NCI-H2227 (cell line): ENCODE data around the gene SPATS2.

Experiments used
- DNase-seq: peaks from one replicate; lab custom pipeline; 2025; ENCODE audit not compliant: unreplicated experiment; lab: John Stamatoyannopoulos, UW

Gene SPATS2

GRCh38 chr12:49461221-49461620 lies 94.0 kb downstream of the SPATS2 start:
- no peak for DNase-seq

DNA sequence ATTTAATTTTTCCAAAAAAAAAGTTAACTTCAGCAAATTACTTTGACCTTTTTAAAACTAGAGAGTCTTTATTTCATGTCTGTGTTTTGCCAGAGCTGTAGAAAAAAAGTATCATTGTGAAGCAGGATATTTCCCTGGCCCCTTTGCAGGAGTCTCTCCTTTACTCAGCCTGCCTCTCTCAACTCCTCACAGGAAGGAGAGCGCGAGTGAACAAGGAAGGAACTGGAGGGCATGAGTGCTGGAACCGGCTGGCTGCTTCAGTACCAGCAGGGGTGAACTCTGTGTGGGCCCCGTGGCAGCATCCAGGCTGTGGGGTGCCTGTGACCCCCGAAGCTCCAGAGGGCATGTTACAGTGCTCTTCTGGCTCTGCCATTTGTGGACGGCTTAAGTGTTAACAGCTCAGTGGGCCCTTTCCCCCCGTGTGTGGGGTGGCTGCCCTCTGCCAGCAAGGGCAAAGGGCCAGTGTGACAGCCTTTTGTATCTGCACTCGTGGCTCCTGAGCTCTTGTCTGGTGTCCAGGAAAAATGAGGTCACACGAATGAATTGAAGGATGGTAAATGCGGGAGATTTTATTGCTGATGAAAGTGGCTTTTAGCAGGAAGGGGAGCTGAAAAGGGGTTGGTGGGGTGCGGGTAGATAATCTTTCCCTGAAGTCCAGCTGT lies 95.0 kb downstream of the SPATS2 start:
- DNase-seq, result no peak

GRCh38 chr12:49465132-49465531 lies 97.9 kb downstream of the SPATS2 start:
- DNase-seq, result no peak

- no peak for DNase-seq
Observed at GRCh38 chr12:49470986-49471385, 103.7 kb downstream of the SPATS2 start.

DNA sequence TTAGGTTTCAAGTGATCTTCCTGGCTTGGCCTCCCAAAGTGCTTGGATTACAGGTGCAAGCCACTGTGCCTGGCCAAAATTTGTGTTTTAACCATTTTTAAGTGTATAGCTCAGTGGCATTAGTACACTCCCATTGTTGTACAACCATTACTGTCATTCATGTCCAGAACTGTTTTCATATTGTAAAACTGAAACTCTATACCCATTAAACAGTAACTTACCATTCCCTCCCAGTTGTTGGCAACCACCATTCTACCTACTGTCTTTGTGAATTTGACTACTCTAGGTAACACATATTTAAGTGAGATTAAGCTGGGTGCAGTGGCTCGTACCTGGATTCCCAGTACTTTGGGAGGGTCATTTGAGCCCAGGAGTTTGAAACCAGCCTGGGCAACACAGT lies 104.3 kb downstream of the SPATS2 start:
- no peak for DNase-seq

DNA sequence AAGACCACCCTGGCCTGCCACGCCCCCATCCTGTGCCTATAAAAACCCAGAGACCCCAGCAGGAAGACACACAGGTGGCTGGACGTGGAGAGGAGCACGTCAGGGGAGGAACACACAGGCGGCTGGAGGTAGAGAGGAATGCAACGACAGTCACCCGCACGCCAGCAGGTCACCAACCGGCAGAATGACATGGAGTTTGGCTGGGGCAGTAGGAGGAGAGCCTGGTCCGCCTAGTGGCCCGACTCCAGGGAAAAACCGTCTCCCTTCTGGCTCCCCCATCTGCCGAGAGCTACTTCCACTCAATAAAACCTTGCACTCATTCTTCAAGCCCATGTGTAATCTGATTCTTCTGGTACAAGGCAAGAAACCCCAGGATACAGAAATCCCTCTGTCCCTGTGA lies 108.8 kb downstream of the SPATS2 start:
- DNase-seq, result no peak

DNA sequence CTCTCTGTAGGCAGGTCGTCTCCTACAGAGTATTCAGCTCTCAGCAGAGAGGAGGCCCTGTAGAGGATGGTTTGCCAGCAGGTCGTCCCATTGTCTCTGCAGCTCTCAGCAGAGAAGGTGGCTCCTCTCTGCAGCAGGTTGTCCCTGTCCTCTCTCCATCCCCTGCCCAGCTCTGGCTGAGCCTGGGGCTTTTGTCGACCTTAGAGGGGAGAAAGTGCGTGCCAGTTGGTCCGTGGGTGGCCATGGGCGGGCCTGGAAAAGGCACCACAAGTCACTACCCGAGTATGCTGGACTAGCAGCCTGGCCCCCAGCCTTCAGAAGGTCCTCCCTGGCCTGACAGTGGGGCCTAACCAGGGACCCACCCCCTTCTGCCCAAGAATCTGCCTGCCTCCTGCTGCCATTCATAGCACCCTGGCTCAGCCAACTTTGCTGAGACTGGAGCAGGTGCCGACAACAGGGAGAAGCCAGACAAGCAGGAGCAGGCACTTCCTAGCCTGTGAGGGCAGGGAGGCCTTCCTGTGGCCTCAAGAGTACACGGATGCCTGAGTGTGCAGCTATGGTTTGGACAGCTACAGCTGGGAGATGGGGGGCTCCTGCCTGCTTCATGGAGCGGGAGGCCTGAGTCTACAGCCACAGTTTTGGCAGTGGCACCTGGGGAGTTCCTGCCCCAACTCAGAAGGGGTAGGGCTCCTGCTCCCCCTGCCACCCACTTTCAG lies 111.8 kb downstream of the SPATS2 start:
- no peak for DNase-seq

DNA sequence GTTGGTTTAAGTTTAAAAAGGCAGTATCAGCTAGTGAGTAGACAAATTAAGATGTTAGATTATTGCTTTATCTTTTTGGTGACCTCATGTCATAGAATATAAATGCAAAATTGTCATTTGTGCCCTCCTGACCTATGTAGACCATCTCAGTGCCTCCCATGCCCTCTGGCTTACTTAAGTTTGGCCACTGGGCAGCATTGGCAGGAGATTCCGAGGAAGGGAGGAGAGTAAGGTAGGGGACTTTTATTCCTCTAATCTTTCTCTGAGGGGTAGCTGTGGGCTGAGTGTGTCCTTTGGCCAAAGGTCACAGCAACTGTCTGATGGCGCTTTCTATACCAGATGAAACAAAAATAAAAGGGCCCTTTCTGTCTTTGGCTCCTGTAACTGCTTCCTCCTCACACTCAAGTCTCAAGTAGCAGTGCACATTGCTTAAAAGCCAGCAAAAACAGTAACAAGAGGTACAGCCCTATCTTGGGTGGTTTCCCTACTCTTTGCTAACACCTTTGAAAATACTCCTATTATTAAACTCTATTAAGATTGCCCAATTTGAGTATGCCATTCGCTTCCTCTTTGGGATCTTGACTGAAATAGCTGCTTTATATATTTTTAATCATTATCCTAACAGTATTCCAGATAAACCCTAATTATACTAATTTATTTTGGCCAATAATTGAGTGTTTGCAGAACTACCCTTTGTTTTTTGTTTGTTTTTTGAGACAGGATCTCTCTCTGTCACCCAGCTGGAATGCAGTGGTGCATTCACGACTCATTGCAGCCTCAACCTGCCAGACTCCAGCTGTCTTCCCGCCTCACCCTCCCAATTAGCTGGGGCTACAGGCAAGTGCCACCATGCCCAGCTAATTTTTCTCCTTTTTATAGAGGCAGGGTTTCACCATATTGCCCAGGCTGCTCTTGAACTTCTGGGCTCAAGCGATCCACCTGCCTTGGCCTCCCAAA lies 115.1 kb downstream of the SPATS2 start:
- DNase-seq, result peak; percentile 6

DNA sequence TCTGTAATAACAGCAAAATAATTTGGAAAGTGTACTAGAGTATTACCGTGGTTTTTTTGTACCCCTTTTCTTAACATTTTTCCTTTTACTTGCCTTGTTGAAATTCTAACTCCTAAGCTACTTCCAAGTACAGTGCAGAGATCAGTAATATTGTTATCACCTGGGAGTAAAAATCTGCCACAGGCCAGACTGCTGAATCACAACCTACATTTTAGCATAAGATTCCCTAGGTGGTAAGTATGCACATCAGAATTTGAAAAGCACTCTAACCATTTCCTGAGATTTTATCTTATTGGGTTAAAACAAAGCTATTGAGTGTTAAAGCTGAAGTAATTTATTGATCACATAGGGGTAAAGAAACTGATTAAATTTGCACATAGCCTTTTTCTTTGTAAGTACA lies 116.4 kb downstream of the SPATS2 start:
- DNase-seq, result no peak

DNA sequence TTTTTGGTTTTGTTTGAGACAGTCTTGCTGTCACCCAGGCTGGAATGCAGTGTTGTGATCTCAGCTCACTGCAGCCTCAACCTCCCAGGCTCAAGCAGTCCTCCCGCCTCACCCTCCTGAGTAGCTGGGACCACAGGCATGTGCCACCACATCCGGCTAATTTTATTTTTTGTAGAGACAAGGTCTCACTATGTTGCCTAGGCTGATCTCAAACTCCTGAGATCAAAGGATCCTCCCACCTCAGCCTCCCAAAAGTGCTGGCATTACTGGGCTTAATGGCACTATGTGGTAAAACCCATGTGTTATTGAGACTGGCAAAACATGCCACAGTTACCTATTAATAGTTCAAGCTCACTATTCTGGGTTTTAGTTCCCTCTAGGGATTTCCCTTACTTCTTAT lies 120.3 kb downstream of the SPATS2 start:
- DNase-seq, result no peak

DNA sequence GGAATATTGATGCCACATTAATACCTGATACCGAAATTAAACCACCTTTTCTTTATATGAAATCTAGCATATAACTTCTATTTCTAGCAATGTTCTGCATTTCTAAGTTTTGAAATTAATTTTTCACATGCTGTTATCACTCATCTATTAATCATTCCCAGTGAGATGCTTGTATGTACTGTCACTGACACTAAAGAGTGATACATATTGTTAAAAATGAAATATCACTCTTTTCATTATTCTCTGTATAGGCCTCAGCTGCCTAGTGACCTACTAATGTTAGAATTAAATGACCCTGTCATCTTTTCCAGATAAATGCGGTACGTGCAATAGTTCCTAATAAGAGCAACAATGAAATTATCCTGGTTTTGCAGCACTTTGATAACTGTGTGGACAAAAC lies 121.9 kb downstream of the SPATS2 start:
- DNase-seq, result no peak

GRCh38 chr12:49489720-49490119 lies 122.5 kb downstream of the SPATS2 start:
- DNase-seq, result no peak

GRCh38 chr12:49491823-49492222 lies 124.6 kb downstream of the SPATS2 start:
- DNase-seq, result no peak

DNA sequence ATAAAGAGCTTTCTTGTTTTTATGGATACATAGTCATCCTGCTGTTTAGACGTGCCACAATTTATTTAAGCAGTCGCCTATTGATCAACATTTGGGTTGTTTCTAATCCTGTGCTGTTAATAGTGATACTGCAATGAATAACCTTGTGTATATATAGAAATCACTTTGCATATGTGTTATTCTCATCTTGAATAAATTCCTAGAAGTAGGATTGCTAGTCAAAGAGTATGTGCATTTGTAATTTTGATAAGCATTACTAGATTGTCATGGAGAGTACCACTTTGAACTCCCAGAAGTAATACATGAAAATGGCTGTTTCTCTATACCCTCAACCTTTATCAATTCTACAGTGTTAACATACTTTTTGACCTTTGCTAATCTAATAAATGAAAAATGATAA lies 126.6 kb downstream of the SPATS2 start:
- no peak for DNase-seq

- DNase-seq, result no peak
Observed at GRCh38 chr12:49496417-49497360, 129.4 kb downstream of the SPATS2 start.

- no peak for DNase-seq
Observed at GRCh38 chr12:49501895-49502294, 134.6 kb downstream of the SPATS2 start.

- no peak for DNase-seq
Observed at GRCh38 chr12:49502590-49502989, 135.3 kb downstream of the SPATS2 start.

DNA sequence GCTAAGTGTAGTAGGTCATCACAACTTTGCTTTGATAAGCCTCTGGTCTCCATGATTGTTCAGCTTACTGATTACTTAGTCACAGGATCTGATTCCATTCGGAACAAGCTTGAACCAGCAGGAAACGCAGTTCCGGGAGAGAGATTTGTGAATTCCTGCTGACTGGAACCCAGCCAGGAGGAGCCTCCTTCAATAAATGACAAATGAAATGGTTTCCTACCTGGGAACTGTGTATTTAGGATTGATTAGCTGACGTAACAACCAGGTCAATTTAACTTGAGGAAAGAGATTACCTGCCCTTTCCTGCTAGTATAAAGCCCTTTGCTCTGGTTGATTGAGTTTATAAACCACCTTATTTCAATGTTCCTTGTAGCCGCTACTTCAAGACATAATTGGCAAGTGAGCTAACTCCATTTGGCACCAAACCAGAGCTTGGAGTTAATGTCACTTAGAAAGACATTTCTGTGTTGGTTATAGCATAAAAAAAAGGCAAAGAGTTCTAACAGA lies 136.5 kb downstream of the SPATS2 start:
- DNase-seq, result no peak

- DNase-seq, result no peak
Observed at GRCh38 chr12:49505672-49506071, 138.4 kb downstream of the SPATS2 start.

GRCh38 chr12:49507139-49507538 lies 139.9 kb downstream of the SPATS2 start:
- no peak for DNase-seq
